Endometrium (tissue), 2 donors: Measurements from ENCODE around the gene MED9.

Experiments
- FAIRE-seq: peaks from 2 replicates; lab custom pipeline; 2012; peaks lifted over from hg19 to GRCh38; lab: Jason Lieb, UNC
- donor health status: control.
- donor health status: control.

Gene MED9

DNA sequence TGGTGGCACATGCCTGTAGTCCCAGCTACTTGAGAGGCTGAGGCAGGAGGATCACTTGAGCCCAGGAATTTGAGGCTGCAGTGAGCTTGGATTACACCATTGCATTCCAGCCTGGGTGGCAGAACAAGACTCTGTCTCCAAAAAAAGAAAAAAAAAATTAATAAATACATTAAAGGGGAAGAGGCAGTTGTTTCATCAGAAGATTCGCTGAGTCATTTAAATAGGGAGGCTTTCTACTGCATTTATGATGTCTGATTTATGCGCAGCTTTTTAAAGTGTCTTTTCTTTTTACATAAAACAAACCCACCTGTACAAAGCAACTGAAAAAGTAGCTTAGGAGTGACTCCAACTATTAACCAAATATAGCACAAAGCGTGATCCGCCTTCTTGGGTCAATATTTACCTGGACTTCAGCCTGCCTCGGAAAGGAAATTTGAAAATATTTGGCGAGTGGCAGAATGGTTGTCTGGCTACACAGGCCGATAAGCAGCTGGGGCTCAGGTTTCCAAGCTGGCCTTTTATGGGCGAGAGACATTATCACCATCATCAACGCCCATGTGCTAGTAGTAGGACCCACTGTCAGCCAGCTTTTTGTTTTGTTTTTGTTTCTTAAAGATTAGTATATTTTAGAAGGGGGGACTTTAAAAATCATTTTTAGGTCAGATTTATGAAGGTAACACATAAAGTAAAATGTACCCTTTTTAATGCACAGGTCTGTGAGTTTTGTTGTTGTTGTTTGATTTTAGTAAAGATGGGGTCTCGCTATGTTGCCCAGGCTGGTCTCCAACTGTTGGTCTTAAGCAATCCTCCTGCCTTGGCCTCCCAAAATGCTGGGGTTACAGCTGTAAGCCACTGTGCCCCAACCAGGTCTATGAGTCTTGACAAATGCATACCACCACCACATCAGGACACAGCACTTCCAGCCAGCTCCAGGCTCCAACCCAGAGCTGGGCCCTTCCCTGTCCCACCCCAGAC lies 61.9 kb downstream of the MED9 start:
- no peak for FAIRE-seq

DNA sequence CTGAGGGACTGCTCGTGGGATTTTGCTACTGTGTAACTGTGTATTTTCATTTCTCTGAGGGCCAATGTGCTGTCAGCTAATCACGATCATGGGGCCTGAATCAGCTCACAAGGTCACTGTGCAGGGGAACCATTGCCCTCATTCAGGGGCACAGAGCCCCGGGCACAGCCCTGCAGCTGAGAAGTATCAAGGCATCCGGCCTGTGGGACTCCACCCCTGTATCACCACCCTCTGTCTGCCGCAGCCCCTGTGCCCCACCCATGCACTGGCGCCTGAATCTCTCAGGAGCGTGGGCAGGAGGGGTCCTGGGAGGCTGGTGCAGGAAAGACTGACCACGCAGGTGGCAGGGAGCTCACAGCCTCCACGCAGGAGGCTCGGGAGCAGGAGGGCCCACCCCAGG lies 62.8 kb downstream of the MED9 start:
- no peak for FAIRE-seq

DNA sequence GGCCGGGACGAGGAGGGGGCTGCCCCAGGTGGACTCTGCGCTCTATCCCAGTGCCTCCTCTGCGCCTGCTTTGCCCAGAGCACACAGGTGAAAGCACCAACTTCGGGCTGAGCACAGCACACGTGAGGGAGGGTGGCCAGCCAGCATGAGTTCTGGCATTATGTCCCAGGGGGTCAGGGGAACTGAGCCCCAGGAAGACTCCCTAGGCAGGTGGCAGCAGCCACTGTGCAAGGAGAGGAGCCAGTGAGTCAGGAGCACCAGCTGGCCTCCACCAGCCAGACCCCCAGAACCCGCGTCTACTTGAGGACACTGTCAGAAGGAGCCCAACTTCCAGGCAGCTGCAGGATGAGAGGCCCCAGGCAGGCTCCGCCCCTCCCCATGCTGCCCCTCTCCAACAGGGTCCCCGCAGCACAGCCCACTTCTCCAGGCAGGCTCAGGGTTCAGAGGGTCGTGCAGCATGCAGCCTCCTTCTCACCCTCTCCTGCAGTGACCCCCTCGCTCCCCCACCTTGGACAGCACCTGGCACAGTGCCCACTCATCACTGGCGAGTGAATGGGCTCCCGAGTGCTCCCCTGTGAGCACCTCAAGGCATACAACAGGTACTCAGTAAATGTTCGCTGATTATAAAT lies 63.6 kb downstream of the MED9 start:
- FAIRE-seq, result no peak

DNA sequence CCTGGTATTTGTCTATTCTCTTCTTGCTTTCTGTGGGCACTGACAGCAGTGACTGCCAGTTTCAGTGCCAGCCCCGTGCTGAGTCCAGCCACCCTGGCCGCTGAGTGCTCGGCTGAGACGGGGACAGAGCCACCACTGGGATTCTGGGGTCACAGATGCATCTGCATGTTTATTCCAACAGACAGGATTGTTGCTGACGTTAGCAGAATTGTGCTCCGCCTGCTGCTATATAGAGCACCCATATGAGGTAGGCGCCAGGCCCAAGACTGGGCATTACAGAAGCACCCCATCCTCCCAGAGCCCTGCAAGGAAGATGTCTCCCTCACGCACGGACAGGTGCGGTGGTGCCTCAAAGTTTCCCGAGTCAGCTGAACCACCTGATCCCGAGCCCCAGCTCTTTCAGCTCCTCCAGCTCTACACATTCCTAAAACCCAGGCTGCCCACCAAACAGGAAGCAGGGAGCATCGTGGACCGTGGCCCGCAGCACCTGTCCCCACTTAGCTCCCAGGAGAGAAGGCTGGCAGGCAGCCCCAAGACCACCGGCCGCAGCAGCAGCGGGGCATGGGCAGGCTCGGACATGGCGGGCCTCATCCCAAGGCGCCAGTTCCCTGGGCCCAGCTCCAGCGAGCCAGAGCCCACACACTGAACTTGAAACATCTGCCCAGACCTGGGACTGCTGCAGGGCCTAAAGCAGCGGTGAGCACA lies 64.3 kb downstream of the MED9 start:
- no peak for FAIRE-seq

DNA sequence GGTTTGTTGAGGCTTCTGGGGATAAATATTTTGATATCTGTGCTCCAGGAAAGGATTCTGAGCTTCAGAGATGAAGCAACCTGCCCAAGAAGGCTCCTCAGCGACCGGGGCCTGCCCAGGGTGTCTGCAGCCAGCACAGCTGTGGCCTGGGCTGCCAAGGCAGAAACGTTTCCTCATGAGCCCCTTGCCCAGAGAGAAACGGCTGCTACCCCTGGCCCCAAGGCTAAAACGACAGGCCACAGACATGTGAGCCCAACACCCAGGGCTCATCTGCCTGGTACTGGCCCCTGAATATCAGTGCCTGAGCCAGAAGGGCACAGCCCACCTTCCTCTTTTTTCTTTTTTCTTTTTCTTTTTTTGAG lies 64.8 kb downstream of the MED9 start:
- FAIRE-seq, result no peak
